ENCODE data around the gene BRPF1.

Gene BRPF1

GRCh38 chr3:9732080-9732739 lies 675 bp downstream of the BRPF1 start:
- no peak for DNase-seq (ENCODE audit: low spot score)

GRCh38 chr3:9732740-9733115 lies 1.2 kb downstream of the BRPF1 start:
- no peak for DNase-seq (ENCODE audit: low spot score)

- no peak for DNase-seq (ENCODE audit: low spot score)
Observed at GRCh38 chr3:9736831-9737230, 5.3 kb downstream of the BRPF1 start.

GRCh38 chr3:9739181-9739580 lies 7.6 kb downstream of the BRPF1 start:
- no peak for DNase-seq (ENCODE audit: low spot score)

DNA sequence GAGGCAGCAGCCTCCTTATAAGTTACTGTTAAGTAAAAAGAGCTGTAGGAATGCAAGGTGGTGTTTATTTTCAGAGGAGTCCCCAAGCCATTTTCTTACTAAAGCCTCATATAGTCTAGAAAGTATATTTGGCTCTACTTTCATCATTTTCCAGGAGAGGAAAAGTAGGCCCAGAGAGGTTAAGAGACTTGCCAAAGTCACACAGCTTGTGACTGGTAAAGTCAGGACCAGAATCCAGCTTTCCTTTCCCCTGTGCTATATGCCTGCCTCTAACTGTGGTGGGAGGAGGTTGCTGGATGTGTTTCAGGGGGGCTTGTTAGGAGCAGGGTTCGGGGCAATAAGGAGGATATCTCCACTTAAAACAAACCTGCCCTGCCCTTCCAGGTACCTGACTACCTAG lies 11.0 kb downstream of the BRPF1 start:
- DNase-seq (ENCODE audit: low spot score): no peak

DNA sequence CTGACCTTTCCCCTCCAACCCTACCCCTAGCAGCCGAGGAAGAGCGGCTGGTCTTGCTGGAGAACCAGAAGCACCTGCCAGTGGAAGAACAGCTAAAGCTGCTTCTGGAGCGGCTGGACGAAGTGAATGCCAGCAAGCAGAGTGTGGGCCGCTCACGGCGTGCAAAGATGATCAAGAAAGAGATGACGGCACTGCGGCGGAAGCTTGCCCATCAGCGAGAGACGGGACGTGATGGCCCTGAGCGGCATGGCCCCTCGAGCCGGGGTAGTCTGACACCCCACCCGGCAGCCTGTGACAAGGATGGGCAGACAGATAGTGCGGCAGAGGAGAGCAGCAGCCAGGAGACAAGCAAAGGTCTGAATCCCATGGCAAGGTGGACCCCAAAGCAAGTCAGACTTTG lies 12.0 kb downstream of the BRPF1 start:
- DNase-seq (ENCODE audit: low spot score): no peak

GRCh38 chr3:9744162-9744561 lies 12.6 kb downstream of the BRPF1 start:
- no peak for DNase-seq (ENCODE audit: low spot score)

GRCh38 chr3:9745521-9745920 lies 14.0 kb downstream of the BRPF1 start:
- no peak for DNase-seq (ENCODE audit: low spot score)

- no peak for DNase-seq (ENCODE audit: low spot score)
Observed at GRCh38 chr3:9746330-9746729, 14.8 kb downstream of the BRPF1 start.

- DNase-seq (ENCODE audit: low spot score): no peak
Observed at GRCh38 chr3:9747267-9747666, 15.7 kb downstream of the BRPF1 start.

- DNase-seq (ENCODE audit: low spot score): no peak
Observed at GRCh38 chr3:9748031-9748430, 16.5 kb downstream of the BRPF1 start.

DNA sequence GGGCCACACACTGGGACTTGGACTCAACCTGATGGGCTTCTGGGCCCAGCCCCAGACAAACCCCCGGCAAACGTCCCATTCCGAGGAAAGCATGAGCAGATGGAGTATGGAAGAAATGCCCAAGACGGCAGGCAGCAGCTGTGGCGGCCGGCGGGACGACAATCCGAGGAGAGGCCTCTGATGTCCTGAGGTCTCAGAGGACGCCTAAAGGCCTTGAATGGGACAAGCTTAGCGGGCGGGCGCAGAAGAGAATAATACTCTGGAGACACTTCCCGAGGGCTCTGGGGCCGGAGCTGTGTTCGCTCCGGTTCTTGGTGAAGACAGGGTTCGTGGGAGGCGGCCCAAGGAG lies 17.7 kb downstream of the BRPF1 start:
- DNase-seq (ENCODE audit: low spot score): no peak

GRCh38 chr3:9749645-9750555 lies 18.4 kb downstream of the BRPF1 start, which contains the start of gene OGG1:
Gene OGG1 (plus strand): TSS chr3:9749952. CDS start chr3:9750287, 335 bp downstream.
- DNase-seq (ENCODE audit: low spot score): peak; percentile 97

DNA sequence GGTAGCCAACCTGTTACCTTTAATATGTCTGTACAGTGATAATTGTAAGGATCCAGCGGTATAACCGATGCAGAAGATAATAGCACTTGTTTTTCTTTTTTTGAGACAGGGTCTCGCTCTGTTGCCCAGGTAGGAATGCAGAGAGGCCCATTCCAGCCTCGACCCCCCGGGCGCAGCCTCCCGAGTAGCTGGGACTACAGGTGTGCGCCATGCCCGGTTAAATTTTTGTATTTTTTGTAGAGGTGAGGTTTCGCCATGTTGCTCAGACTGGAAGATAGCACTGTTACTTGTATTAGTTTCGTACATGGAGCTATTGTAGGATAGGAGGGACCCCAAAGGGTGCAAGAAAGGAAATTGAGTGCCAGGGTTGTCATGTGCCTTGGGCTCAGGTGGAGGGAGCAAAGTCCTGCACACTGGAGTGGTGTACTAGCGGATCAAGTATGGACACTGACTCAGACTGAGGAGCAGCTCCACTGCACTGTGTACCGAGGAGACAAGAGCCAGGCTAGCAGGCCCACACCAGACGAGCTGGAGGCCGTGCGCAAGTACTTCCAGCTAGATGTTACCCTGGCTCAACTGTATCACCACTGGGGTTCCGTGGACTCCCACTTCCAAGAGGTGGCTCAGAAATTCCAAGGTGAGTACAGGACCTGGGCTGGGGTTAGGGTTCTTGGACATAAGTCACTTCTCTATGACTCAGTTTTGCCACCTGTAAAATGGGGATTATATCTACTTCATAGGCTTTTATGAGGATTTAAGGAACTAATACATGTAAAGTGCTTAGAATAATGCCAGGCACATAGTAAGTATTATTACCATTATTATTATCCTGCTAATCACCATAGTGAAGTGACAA lies 19.2 kb downstream of the BRPF1 start:
- DNase-seq (ENCODE audit: low spot score): no peak

GRCh38 chr3:9754678-9755077 lies 23.1 kb downstream of the BRPF1 start:
- DNase-seq (ENCODE audit: low spot score): no peak

DNA sequence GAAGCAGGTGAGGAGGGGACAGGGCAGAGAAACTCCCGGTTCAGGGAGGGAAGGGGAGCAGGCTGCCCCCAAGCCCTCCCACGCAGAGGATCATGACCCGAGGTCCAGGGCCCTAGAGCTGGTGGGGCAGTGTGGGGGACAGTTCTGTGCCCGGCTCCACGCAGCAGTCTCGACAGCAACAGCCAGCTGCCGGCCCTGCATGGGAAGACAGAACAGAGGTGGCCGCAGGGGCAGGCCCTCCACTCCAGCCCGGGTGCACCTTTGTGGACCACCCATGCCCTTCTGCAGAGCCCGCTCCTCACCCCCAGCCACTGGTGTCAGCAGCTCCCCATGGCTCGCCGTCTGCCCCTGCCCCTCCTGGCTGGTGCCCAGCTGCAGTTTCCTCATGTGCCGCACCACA lies 25.9 kb downstream of the BRPF1 start:
- no peak for DNase-seq (ENCODE audit: low spot score)

- no peak for DNase-seq (ENCODE audit: low spot score)
Observed at GRCh38 chr3:9760779-9761505, 29.4 kb downstream of the BRPF1 start.

GRCh38 chr3:9761919-9762318 lies 30.4 kb downstream of the BRPF1 start:
- no peak for DNase-seq (ENCODE audit: low spot score)

- DNase-seq (ENCODE audit: low spot score): no peak
Observed at GRCh38 chr3:9762871-9763270, 31.3 kb downstream of the BRPF1 start.

DNA sequence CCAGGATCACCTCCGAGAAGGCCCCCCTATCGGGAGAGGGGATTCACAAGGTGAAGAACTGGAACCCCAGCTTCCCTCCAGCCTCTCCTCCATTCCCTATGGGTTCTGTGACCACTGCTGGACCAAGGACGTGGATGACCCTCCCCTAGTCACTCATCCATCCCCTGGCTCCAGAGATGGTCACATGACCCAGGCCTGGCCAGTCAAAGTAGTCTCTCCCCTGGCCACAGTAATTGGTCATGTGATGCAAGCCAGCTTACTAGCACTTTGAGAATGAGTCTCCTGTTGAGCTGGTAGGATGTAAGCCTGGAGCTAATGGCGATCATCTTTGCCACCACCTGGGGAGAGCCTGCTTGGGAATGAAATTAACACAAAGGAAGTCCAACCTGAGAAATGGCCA lies 34.3 kb downstream of the BRPF1 start:
- DNase-seq (ENCODE audit: low spot score): no peak

DNA sequence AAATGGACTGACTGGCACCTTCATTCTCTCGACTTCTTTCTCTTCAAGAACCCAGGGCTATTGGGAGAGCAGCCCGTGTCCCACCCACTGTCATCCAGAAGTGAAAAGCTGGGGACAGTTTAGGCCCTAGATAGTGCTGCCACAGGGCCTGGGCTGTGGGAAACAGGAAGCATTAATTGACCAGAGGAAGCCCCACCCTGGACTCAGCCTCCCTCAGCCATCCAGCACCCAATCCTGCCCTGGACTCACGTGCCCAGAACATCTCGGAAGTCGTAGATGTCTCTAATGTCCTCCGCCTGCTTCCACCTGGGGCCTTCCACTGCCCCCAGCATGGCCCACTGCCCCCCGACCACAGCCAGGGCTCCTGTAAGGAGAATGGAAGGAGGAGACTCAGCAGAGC lies 35.9 kb downstream of the BRPF1 start:
- no peak for DNase-seq (ENCODE audit: low spot score)
